ENCODE data around the gene MTUS2.

MTUS2 gene

GRCh38 chr13:29525757-29526156 is 705.6 kb downstream of the MTUS2 start:
- no peak for DNase-seq (ENCODE audit: low spot score)
- TF ChIP-seq CTCF (IDR thresholded peaks at IDR 0.05; ENCODE audit: extremely low read depth, missing control alignments), result no peak

GRCh38 chr13:29526741-29527140 is 706.6 kb downstream of the MTUS2 start:
- no peak for DNase-seq (ENCODE audit: low spot score)
- TF ChIP-seq CTCF (IDR thresholded peaks at IDR 0.05; ENCODE audit: extremely low read depth, missing control alignments), result no peak

GRCh38 chr13:29527511-29527910 is 707.4 kb downstream of the MTUS2 start:
- TF ChIP-seq CTCF (IDR thresholded peaks at IDR 0.05; ENCODE audit: extremely low read depth, missing control alignments), result no peak
- no peak for DNase-seq (ENCODE audit: low spot score)

GRCh38 chr13:29527916-29528315 is 707.8 kb downstream of the MTUS2 start:
- TF ChIP-seq CTCF (IDR thresholded peaks at IDR 0.05; ENCODE audit: extremely low read depth, missing control alignments), result no peak
- DNase-seq (ENCODE audit: low spot score), result no peak

- TF ChIP-seq CTCF (IDR thresholded peaks at IDR 0.05; ENCODE audit: extremely low read depth, missing control alignments), result no peak
- no peak for DNase-seq (ENCODE audit: low spot score)
Observed at GRCh38 chr13:29529754-29530153, 709.6 kb downstream of the MTUS2 start.

- DNase-seq (ENCODE audit: low spot score), result no peak
Observed at GRCh38 chr13:29530901-29531300, 710.8 kb downstream of the MTUS2 start.

GRCh38 chr13:29532116-29532515 is 712.0 kb downstream of the MTUS2 start:
- TF ChIP-seq CTCF (IDR thresholded peaks at IDR 0.05; ENCODE audit: extremely low read depth, missing control alignments), result no peak
- DNase-seq (ENCODE audit: low spot score), result no peak

More at GRCh38 chr13:29530901-29531300, 710.8 kb downstream of the MTUS2 start:
- TF ChIP-seq CTCF (IDR thresholded peaks at IDR 0.05; ENCODE audit: extremely low read depth, missing control alignments), result no peak
